Measurements from ENCODE around the gene IGF1.

DNA sequence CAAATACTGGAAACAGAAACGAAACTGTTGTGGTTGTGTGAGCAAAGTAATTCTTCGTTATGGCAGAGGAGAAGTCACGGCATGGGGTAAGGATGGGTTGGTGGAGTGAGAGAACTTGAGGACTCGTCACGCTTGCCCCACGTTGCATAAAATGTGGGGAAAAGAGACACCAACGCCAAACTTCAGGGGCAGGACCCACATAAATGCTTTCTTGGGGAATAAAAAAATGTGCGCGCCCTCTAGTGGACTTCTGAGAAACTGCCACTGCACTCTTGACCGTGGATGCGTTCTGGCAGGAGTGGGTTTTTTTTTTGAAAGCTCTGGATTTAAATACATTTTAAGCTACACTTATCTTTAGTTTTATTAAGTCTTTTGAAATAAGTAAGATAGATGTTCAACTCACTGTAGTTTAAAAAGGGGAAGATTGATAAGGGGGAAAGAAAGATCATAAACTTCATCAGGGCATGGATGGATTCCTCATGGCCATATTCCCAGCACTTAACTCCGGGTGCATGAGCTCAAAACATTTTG, 4.1 kb upstream of the IGF1 start:
- no peak for TF ChIP-seq POLR2A (IDR thresholded peaks at IDR 0.05)
- TF ChIP-seq, protein P1, sequence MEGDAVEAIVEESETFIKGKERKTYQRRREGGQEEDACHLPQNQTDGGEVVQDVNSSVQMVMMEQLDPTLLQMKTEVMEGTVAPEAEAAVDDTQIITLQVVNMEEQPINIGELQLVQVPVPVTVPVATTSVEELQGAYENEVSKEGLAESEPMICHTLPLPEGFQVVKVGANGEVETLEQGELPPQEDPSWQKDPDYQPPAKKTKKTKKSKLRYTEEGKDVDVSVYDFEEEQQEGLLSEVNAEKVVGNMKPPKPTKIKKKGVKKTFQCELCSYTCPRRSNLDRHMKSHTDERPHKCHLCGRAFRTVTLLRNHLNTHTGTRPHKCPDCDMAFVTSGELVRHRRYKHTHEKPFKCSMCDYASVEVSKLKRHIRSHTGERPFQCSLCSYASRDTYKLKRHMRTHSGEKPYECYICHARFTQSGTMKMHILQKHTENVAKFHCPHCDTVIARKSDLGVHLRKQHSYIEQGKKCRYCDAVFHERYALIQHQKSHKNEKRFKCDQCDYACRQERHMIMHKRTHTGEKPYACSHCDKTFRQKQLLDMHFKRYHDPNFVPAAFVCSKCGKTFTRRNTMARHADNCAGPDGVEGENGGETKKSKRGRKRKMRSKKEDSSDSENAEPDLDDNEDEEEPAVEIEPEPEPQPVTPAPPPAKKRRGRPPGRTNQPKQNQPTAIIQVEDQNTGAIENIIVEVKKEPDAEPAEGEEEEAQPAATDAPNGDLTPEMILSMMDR (IDR thresholded peaks at IDR 0.05), result peak; percentile 55 to 89 (median 71)
